K562 (cell line): Measurements from ENCODE around the gene CEP131. TPM values are rescaled to one million over a fixed set of nuclear protein-coding genes. Genes with fewer than 3 reads are reported as not detected.
A peak's percentile ranks its signal among the peaks of the same experiment; 100 is the strongest.

Experiments used
- ATAC-seq: fragments of 200-7000 bp; cut with Tn5 transposase; 3 replicates; pipeline ENCODE4 v1.9.1; 2020; ENCODE audit warnings: moderate library complexity
- BruUV-seq: library from RNA; stranded (reverse); fragments of 400-500 nt; replicated peaks from 2 replicates; lab custom pipeline; 2021; lab: Mats Ljungman, UMichigan
- CTCF ChIA-PET: fragments of 300-600 bp; formaldehyde crosslinking; extraction: SDS; loops from one replicate; lab custom pipeline; 2021; ENCODE audit warnings: low intra/inter-chr PET ratio; lab: Yijun Ruan, JAX
- POLR2A ChIA-PET: fragments of 300-600, 350-650 bp; sonication (Branson Sonifier 250); formaldehyde crosslinking; extraction: SDS; loops from one replicate; lab custom pipeline; 2021; ENCODE audit warnings: antibody characterized with exemption, inconsistent platforms; lab: Yijun Ruan, JAX
- DNase-seq, 4 experiments: peaks; one replicate each; pipeline versions ENCODE4 v3.0.0 to v3.0.0-alpha.2; 2011 to 2018; ENCODE audit warnings: low spot score in 3 of 4, mixed read lengths in 3 of 4; ENCODE audit errors: extremely low read depth in 1 of 4
- FAIRE-seq: peaks from 2 replicates; lab custom pipeline; 2011; peaks lifted over from hg19 to GRCh38; lab: Jason Lieb, UNC
- H2AFZ ChIP-seq: 2 replicates; pipeline ENCODE4 v1.6.0; 2011; ENCODE audit warnings: low read depth, low read length, control low read depth, inconsistent platforms
- H3K27ac ChIP-seq: fragments of 200-600 bp; 3 replicates; pipeline ENCODE4 v1.8.0; 2011; ENCODE audit warnings: low read depth, mild to moderate bottlenecking, control low read depth, inconsistent platforms, low read length, moderate library complexity, mixed read lengths; ENCODE audit errors: extremely low read depth
- H3K27me3 ChIP-seq, 2 experiments: fragments of 300-600 bp in 1 of 2; 2 replicates in 1 of 2; 3 replicates in 1 of 2; pipeline versions ENCODE4 v1.6.0 to v1.8.0; 2011; ENCODE audit warnings: inconsistent platforms in 2 of 2, low read length in 2 of 2, mild to moderate bottlenecking in 1 of 2, mixed read lengths in 1 of 2, moderate library complexity in 1 of 2; ENCODE audit not compliant: control insufficient read depth in 2 of 2, insufficient read depth in 2 of 2
- H3K36me3 ChIP-seq: fragments of 300-600 bp; 3 replicates; pipeline ENCODE4 v1.8.0; 2011; ENCODE audit warnings: mild to moderate bottlenecking, low read length, inconsistent platforms; ENCODE audit not compliant: control insufficient read depth, insufficient read depth
- H3K4me1 ChIP-seq, 2 experiments: fragments of 200-600 bp in 1 of 2; replicated peaks in 1 of 2; 2 replicates in 1 of 2; 3 replicates in 1 of 2; pipeline versions ENCODE4 v1.5.1 to v1.8.0; 2011; ENCODE audit warnings: inconsistent platforms in 2 of 2, low read length in 2 of 2, mild to moderate bottlenecking in 1 of 2, mixed read lengths in 1 of 2, moderate library complexity in 1 of 2; ENCODE audit not compliant: control insufficient read depth in 2 of 2, insufficient read depth in 2 of 2
- H3K4me2 ChIP-seq: 2 replicates; pipeline ENCODE4 v1.6.1; 2011; ENCODE audit warnings: low read length, control low read depth, inconsistent platforms, mixed read lengths; ENCODE audit not compliant: insufficient read depth
- H3K4me3 ChIP-seq: fragments of 200-600 bp; sonication (generic), shearing (Covaris generic); 2 replicates; pipeline ENCODE4 v1.5.1; 2016; ENCODE audit warnings: control low read depth, inconsistent platforms
- H3K79me2 ChIP-seq: fragments of 200-600 bp; 3 replicates; pipeline ENCODE4 v1.8.0; 2011; ENCODE audit warnings: low read length, inconsistent platforms; ENCODE audit not compliant: control insufficient read depth, insufficient read depth
- H3K9ac ChIP-seq, 2 experiments: 2 replicates each; pipeline versions ENCODE4 v1.6.0 to v1.6.1; 2011; ENCODE audit warnings: low read depth in 2 of 2, low read length in 2 of 2, control low read depth in 1 of 2, inconsistent platforms in 1 of 2, mild to moderate bottlenecking in 1 of 2, mixed read lengths in 1 of 2; ENCODE audit not compliant: insufficient read depth in 1 of 2
- H3K9me1 ChIP-seq: one replicate; pipeline ENCODE4 v1.6.0; 2011; ENCODE audit warnings: inconsistent platforms, mild to moderate bottlenecking, low read length, moderate library complexity; ENCODE audit not compliant: control insufficient read depth, insufficient read depth
- H3K9me3 ChIP-seq: replicated peaks from 2 replicates; pipeline ENCODE4 v1.5.1; 2011; ENCODE audit warnings: low read depth, low read length, inconsistent platforms; ENCODE audit not compliant: control insufficient read depth, insufficient read depth
- H4K20me1 ChIP-seq: replicated peaks from 2 replicates; pipeline ENCODE4 v1.6.1; 2011; ENCODE audit warnings: low read length, inconsistent platforms, mixed read lengths; ENCODE audit not compliant: control insufficient read depth, insufficient read depth
- ARID4B ChIP-seq: sonication (generic); formaldehyde crosslinking; IDR thresholded peaks from 2 replicates; pipeline ENCODE4 v1.8.0; 2022; ENCODE audit warnings: mild to moderate bottlenecking, missing genetic modification reagents
- ATF4 ChIP-seq: fragments of 450-650 bp; formaldehyde crosslinking; IDR thresholded peaks from 2 replicates; pipeline ENCODE4 v1.4.0; 2022; ENCODE audit warnings: mild to moderate bottlenecking, moderate library complexity
- CREM ChIP-seq: IDR thresholded peaks from 2 replicates; pipeline ENCODE4 v1.6.1; 2014; ENCODE audit warnings: antibody characterized with exemption, low read depth
- DACH1 ChIP-seq: fragments of 450-650 bp; IDR thresholded peaks from 2 replicates; pipeline ENCODE4 v1.6.1; 2018; ENCODE audit not compliant: partially characterized antibody
- GTF3C2 ChIP-seq: IDR thresholded peaks from 3 replicates; pipeline ENCODE4 v1.6.1; 2011; ENCODE audit warnings: borderline replicate concordance, mild to moderate bottlenecking, moderate library complexity; ENCODE audit not compliant: insufficient read length; ENCODE audit errors: extremely low read depth
- HDGF ChIP-seq: fragments of 450-650 bp; IDR thresholded peaks from 2 replicates; pipeline ENCODE4 v1.6.1; 2016
- MAFF ChIP-seq: IDR thresholded peaks from 2 replicates; pipeline ENCODE4 v1.6.1; 2012; ENCODE audit warnings: low read length, improper control_type of control experiment
- MCM2 ChIP-seq: fragments of 450-650 bp; IDR thresholded peaks from 2 replicates; pipeline ENCODE4 v1.6.1; 2017; ENCODE audit warnings: low read depth, mild to moderate bottlenecking
- U2AF1 ChIP-seq: fragments of 200-400 bp; formaldehyde crosslinking; optimal IDR thresholded peaks from 2 replicates; pipeline ENCODE3; 2017; ENCODE audit warnings: mild to moderate bottlenecking, low read depth, low read length, moderate library complexity
- ZBTB9 ChIP-seq: fragments of 450-650 bp; formaldehyde crosslinking; IDR thresholded peaks from 2 replicates; pipeline ENCODE4 v1.4.0; 2020; ENCODE audit warnings: mild to moderate bottlenecking, moderate library complexity
- ZNF695 ChIP-seq: fragments of 450-650 bp; formaldehyde crosslinking; IDR thresholded peaks from 2 replicates; pipeline ENCODE4 v1.4.0; 2020; ENCODE audit warnings: mild to moderate bottlenecking, moderate library complexity
- ZNF830 ChIP-seq: fragments of 250-450 bp; sonication (Bioruptor Pico); IDR thresholded peaks from 2 replicates; pipeline ENCODE4 v1.5.0; 2021; ENCODE audit warnings: mild to moderate bottlenecking
- WGBS: fragments of 100-300 bp; shearing (Covaris generic); methylation state at CpG from one replicate; pipeline ENCODE4 v1.1.6; 2016; ENCODE audit warnings: low coverage, mixed read lengths; ENCODE audit not compliant: insufficient coverage; ENCODE audit errors: missing lambda C conversion rate; 5-methylcytosine and 5-hydroxymethylcytosine counted together
- in situ Hi-C: fragments of 300-500 bp; cut with MboI; formaldehyde crosslinking; loops from 4 replicates; pipeline ENCODE4 v1.15.0; 2018; ENCODE audit warnings: inconsistent platforms, mixed read lengths
- intact Hi-C: fragments of 100-400 bp; cut with micrococcal nuclease; formaldehyde crosslinking; loops from 2 replicates; pipeline ENCODE4 v1.14.2; 2022
- polyA plus RNA-seq, 8 experiments: library from polyadenylated mRNA; depleted of rRNA in 4 of 8; stranded (reverse) in 5 of 8; unstranded in 3 of 8; fragments of >200 nt; fragmentation: Nextera tagmentation in 2 of 8; fragmentation: Illumina TruSeq in 1 of 8; extraction: Ambion mirVana in 2 of 8; extraction: Trizol in 1 of 8; gene quantifications; 2 replicates each; pipeline versions ENCODE4 v1.2.1 to v1.2.3, GENCODE V29; 2011 to 2014; ENCODE audit warnings: inconsistent platforms in 1 of 8, missing spikeins in 1 of 8
- total RNA-seq, 7 experiments: library from RNA; depleted of rRNA in 6 of 7; stranded (reverse); fragments of >200 nt in 6 of 7; fragmentation: Illumina TruSeq in 2 of 7; extraction: Trizol in 2 of 7; gene quantifications; 2 replicates each; pipeline versions ENCODE4 v1.2.1 to v1.2.3, GENCODE V29; 2011 to 2021; ENCODE audit warnings: low replicate concordance in 1 of 7

CEP131 gene
- total and polyA plus RNA-seq, 9 of the 15 experiments (the other 6 are each of a cell fraction or from before 2014, with no cell fraction given), result 0.24 to 21.2 (median 2.3) TPM

- in situ Hi-C loops (no loop called here), intact Hi-C loops (no loop called here)
- H3K27ac ChIP-seq, result no peak overlapping the region
- H4K20me1 ChIP-seq, result 0 out of 2 replicates have a peak, but pooled peaks cover 5% of the 10 kb centered on the region
- H3K4me3 ChIP-seq, result no peak overlapping the region
- H3K4me1 ChIP-seq, result peaks cover 0 to 17% of the 10 kb centered on the region in 2 experiments; a peak in 3 of 5 replicates
- no peak for ATAC-seq
- no peaks in the 10 kb centered on the region; the same call in none of the 2 replicates for H3K9me3 ChIP-seq
- CTCF ChIA-PET, result no interaction called here
- WGBS, result 33% methylated on average over 14 of the region's 15 CpGs
- H3K79me2 ChIP-seq, result no peaks in the 10 kb centered on the region
- no peak for DNase-seq
- POLR2A ChIA-PET, result interaction anchor here (0.6 to 1.4 kb wide), 3 partner anchors 9 to 36 kb away, joined by 3 to 6 read pairs (median 3); no protein-coding TSS in a partner anchor
- BruUV-seq, result no TSS peak
- H2AFZ ChIP-seq, result no peak overlapping the region
- no peaks in the 10 kb centered on the region for H3K9me1 ChIP-seq
- H3K27me3 ChIP-seq, result peaks cover 6 to 40% of the 10 kb centered on the region in 2 experiments; a peak in 4 of 5 replicates
- peak overlapping the region in 1 of 2 experiments; percentile 21; a peak in 1 of 4 replicates for H3K9ac ChIP-seq
- H3K36me3 ChIP-seq, result no peaks in the 10 kb centered on the region
- no peak for FAIRE-seq
- no peak overlapping the region for H3K4me2 ChIP-seq
- TF ChIP-seq DACH1, result no peak
- no peak for TF ChIP-seq MAFF
- no peak for TF ChIP-seq U2AF1
- TF ChIP-seq CREM, result no peak
- no peak for TF ChIP-seq ATF4 (CRISPR knock-in tag)
- TF ChIP-seq ZNF695 (CRISPR knock-in tag), result no peak
- TF ChIP-seq HDGF, result no peak
- no peak for TF ChIP-seq ARID4B (CRISPR knock-in tag)
- TF ChIP-seq ZNF830, result no peak
- TF ChIP-seq ZBTB9 (CRISPR knock-in tag), result no peak
- no peak for TF ChIP-seq GTF3C2
- no peak for TF ChIP-seq MCM2
Measured at GRCh38 chr17:81170727-81171494, 51.9 kb downstream of the CEP131 start.
